Ammon's horn (tissue), 1 donor: ENCODE results near the gene PFKFB4.
A peak's percentile ranks its signal among the peaks of the same experiment; 100 is the strongest.
"Not testable (repeated sequence)": the region's sequence is repeated elsewhere in the genome, so short reads cannot be mapped to it uniquely, and the experiment has no call there.

Source experiments
- DNase-seq: peaks from one replicate; pipeline ENCODE4 v3.0.0-alpha.2; 2016; ENCODE audit warnings: low spot score

The PFKFB4 gene

GRCh38 chr3:48530701-48531100, 25.9 kb downstream of the PFKFB4 start:
- not testable (repeated sequence) for DNase-seq

- no peak for DNase-seq
Observed at GRCh38 chr3:48528754-48529153, 27.8 kb downstream of the PFKFB4 start.

GRCh38 chr3:48528048-48528447, 28.6 kb downstream of the PFKFB4 start:
- DNase-seq: no peak

- no peak for DNase-seq
Observed at GRCh38 chr3:48524970-48525369, 31.6 kb downstream of the PFKFB4 start.

GRCh38 chr3:48521635-48522034, 35.0 kb downstream of the PFKFB4 start:
- no peak for DNase-seq

- no peak for DNase-seq
Observed at GRCh38 chr3:48519277-48519643, 37.3 kb downstream of the PFKFB4 start.

GRCh38 chr3:48518638-48519276, 37.8 kb downstream of the PFKFB4 start:
- DNase-seq: no peak

- DNase-seq: no peak
Observed at GRCh38 chr3:48518069-48518468, 38.5 kb downstream of the PFKFB4 start.

GRCh38 chr3:48516571-48516970, 40.0 kb downstream of the PFKFB4 start:
- DNase-seq: no peak

GRCh38 chr3:48514431-48515227, 42.0 kb downstream of the PFKFB4 start:
- no peak for DNase-seq

- DNase-seq: no peak
Observed at GRCh38 chr3:48511551-48511950, 45.1 kb downstream of the PFKFB4 start.

- peak; percentile 40 for DNase-seq
Observed at GRCh38 chr3:48507256-48508061, 49.1 kb downstream of the PFKFB4 start.

- DNase-seq: no peak
Observed at GRCh38 chr3:48505968-48506504, 50.6 kb downstream of the PFKFB4 start.

- DNase-seq: no peak
Observed at GRCh38 chr3:48505146-48505545, 51.5 kb downstream of the PFKFB4 start.

- peak; percentile 76 for DNase-seq
Observed at GRCh38 chr3:48504051-48504946, 52.3 kb downstream of the PFKFB4 start, which contains the start of gene SHISA5. SHISA5 (minus strand) TSS chr3:48504174; CDS start chr3:48504094, 80 bp downstream.

GRCh38 chr3:48503401-48504050, 53.1 kb downstream of the PFKFB4 start:
- no peak for DNase-seq

- DNase-seq: no peak
Observed at GRCh38 chr3:48502728-48503168, 53.9 kb downstream of the PFKFB4 start.

GRCh38 chr3:48502121-48502520, 54.5 kb downstream of the PFKFB4 start:
- no peak for DNase-seq

GRCh38 chr3:48501196-48501595, 55.4 kb downstream of the PFKFB4 start:
- DNase-seq: no peak

GRCh38 chr3:48500656-48501055, 55.9 kb downstream of the PFKFB4 start:
- DNase-seq: no peak

GRCh38 chr3:48493203-48493501, 63.5 kb downstream of the PFKFB4 start:
- DNase-seq: no peak
